Measurements from ENCODE around the gene PCDHA4.

PCDHA4 gene

GRCh38 chr5:140791089-140791488 lies 15.8 kb upstream of the PCDHA4 start:
- ATAC-seq, result no peak
- TF ChIP-seq CREB5 (CRISPR knock-in tag; IDR thresholded peaks at IDR 0.05; ENCODE audit: low read depth) (no peak), ZNF8 (CRISPR knock-in tag; IDR thresholded peaks at IDR 0.05) (no peak), SNAI2 (CRISPR knock-in tag; IDR thresholded peaks at IDR 0.05) (no peak), ZNF565 (CRISPR knock-in tag; conservative IDR thresholded peaks at IDR 0.05; ENCODE audit: low read depth) (no peak), TCF4 (CRISPR knock-in tag; IDR thresholded peaks at IDR 0.05; ENCODE audit: borderline replicate concordance) (no peak), ZNF70 (CRISPR knock-in tag; IDR thresholded peaks at IDR 0.05) (no peak), GLIS3 (CRISPR knock-in tag; IDR thresholded peaks at IDR 0.05) (no peak), ZC3H10 (CRISPR knock-in tag; IDR thresholded peaks at IDR 0.05) (no peak), TOX (CRISPR knock-in tag; IDR thresholded peaks at IDR 0.05; ENCODE audit: borderline replicate concordance) (no peak), CSDC2 (CRISPR knock-in tag; IDR thresholded peaks at IDR 0.05) (no peak), CSRNP3 (CRISPR knock-in tag; IDR thresholded peaks at IDR 0.05) (no peak), ESRRG (CRISPR knock-in tag; IDR thresholded peaks at IDR 0.05) (no peak), ARNTL (CRISPR knock-in tag; IDR thresholded peaks at IDR 0.05; ENCODE audit: borderline replicate concordance, low read depth) (no peak)
- TF ChIP-seq, protein P1, sequence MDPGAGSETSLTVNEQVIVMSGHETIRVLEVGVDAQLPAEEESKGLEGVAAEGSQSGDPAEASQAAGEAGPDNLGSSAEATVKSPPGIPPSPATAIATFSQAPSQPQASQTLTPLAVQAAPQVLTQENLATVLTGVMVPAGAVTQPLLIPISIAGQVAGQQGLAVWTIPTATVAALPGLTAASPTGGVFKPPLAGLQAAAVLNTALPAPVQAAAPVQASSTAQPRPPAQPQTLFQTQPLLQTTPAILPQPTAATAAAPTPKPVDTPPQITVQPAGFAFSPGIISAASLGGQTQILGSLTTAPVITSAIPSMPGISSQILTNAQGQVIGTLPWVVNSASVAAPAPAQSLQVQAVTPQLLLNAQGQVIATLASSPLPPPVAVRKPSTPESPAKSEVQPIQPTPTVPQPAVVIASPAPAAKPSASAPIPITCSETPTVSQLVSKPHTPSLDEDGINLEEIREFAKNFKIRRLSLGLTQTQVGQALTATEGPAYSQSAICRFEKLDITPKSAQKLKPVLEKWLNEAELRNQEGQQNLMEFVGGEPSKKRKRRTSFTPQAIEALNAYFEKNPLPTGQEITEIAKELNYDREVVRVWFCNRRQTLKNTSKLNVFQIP (CRISPR knock-in tag; IDR thresholded peaks at IDR 0.05; ENCODE audit: borderline replicate concordance, low read depth), result no peak
- TF ChIP-seq, protein P2, sequence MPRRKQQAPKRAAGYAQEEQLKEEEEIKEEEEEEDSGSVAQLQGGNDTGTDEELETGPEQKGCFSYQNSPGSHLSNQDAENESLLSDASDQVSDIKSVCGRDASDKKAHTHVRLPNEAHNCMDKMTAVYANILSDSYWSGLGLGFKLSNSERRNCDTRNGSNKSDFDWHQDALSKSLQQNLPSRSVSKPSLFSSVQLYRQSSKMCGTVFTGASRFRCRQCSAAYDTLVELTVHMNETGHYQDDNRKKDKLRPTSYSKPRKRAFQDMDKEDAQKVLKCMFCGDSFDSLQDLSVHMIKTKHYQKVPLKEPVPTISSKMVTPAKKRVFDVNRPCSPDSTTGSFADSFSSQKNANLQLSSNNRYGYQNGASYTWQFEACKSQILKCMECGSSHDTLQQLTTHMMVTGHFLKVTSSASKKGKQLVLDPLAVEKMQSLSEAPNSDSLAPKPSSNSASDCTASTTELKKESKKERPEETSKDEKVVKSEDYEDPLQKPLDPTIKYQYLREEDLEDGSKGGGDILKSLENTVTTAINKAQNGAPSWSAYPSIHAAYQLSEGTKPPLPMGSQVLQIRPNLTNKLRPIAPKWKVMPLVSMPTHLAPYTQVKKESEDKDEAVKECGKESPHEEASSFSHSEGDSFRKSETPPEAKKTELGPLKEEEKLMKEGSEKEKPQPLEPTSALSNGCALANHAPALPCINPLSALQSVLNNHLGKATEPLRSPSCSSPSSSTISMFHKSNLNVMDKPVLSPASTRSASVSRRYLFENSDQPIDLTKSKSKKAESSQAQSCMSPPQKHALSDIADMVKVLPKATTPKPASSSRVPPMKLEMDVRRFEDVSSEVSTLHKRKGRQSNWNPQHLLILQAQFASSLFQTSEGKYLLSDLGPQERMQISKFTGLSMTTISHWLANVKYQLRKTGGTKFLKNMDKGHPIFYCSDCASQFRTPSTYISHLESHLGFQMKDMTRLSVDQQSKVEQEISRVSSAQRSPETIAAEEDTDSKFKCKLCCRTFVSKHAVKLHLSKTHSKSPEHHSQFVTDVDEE (CRISPR knock-in tag; IDR thresholded peaks at IDR 0.05), result no peak
- TF ChIP-seq, protein P3, sequence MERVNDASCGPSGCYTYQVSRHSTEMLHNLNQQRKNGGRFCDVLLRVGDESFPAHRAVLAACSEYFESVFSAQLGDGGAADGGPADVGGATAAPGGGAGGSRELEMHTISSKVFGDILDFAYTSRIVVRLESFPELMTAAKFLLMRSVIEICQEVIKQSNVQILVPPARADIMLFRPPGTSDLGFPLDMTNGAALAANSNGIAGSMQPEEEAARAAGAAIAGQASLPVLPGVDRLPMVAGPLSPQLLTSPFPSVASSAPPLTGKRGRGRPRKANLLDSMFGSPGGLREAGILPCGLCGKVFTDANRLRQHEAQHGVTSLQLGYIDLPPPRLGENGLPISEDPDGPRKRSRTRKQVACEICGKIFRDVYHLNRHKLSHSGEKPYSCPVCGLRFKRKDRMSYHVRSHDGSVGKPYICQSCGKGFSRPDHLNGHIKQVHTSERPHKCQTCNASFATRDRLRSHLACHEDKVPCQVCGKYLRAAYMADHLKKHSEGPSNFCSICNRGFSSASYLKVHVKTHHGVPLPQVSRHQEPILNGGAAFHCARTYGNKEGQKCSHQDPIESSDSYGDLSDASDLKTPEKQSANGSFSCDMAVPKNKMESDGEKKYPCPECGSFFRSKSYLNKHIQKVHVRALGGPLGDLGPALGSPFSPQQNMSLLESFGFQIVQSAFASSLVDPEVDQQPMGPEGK (CRISPR knock-in tag; IDR thresholded peaks at IDR 0.05; ENCODE audit: borderline replicate concordance), result no peak

DNA sequence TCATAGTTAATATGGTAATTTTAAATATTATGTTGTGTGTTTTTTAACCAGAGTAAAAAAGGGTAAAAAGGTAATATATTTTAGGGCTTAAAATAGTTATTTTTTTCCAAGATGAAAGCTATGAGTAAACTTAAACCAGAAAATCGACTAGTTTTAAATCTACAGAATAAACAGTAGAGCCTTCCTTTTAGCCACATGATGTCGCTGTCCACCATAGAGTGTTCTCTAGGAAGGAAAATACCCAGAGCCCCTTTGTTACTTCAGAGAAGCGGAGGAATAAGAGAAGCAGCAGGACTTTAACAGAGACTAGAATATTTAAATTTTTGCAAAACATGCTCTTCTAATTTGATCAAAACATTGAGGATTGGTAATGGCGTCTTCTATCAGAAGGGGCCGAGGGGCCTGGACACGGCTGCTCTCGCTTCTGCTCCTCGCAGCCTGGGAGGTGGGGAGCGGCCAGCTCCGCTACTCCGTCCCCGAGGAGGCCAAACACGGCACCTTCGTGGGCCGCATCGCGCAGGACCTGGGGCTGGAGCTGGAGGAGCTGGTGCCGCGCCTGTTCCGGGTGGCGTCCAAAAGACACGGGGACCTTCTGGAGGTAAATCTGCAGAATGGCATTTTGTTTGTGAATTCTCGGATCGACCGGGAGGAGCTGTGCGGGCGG lies 12.1 kb upstream of the PCDHA4 start, which contains the start of gene PCDHA2:
Gene PCDHA2, plus strand, starts transcription at position 258 of the 664 bp plus-strand sequence.
- TF ChIP-seq ZNF565 (CRISPR knock-in tag; conservative IDR thresholded peaks at IDR 0.05; ENCODE audit: low read depth) (no peak), OSR1 (CRISPR knock-in tag; IDR thresholded peaks at IDR 0.05) (no peak), CSRNP3 (CRISPR knock-in tag; IDR thresholded peaks at IDR 0.05) (no peak), CREB5 (CRISPR knock-in tag; IDR thresholded peaks at IDR 0.05; ENCODE audit: low read depth) (no peak), ZNF8 (CRISPR knock-in tag; IDR thresholded peaks at IDR 0.05) (no peak), ESRRG (CRISPR knock-in tag; IDR thresholded peaks at IDR 0.05) (no peak), ARNTL (CRISPR knock-in tag; IDR thresholded peaks at IDR 0.05; ENCODE audit: borderline replicate concordance, low read depth) (no peak), RARB (CRISPR knock-in tag; IDR thresholded peaks at IDR 0.05) (no peak), ZC3H10 (CRISPR knock-in tag; IDR thresholded peaks at IDR 0.05) (no peak), SNAI2 (CRISPR knock-in tag; IDR thresholded peaks at IDR 0.05) (no peak), PPARA (CRISPR knock-in tag; IDR thresholded peaks at IDR 0.05; ENCODE audit: borderline replicate concordance) (no peak), BACH2 (CRISPR knock-in tag; IDR thresholded peaks at IDR 0.05; ENCODE audit: borderline replicate concordance) (no peak)
- TF ChIP-seq, protein P3 (CRISPR knock-in tag; IDR thresholded peaks at IDR 0.05; ENCODE audit: borderline replicate concordance), result no peak
- TF ChIP-seq, protein P2 (CRISPR knock-in tag; IDR thresholded peaks at IDR 0.05), result no peak
- no peak for ATAC-seq
